ENCODE data around the gene USP5.

- TF ChIP-seq REST (IDR thresholded peaks at IDR 0.05): peak; percentile 40; the same call in 1 of the 2 replicates
- peak; percentile 18; the same call in 1 of the 2 replicates for TF ChIP-seq POLR2A (IDR thresholded peaks at IDR 0.05; ENCODE audit: low read length)
- TF ChIP-seq CTCF (IDR thresholded peaks at IDR 0.05): peak; percentile 91
- TF ChIP-seq HMGXB4 (CRISPR knock-in tag; IDR thresholded peaks at IDR 0.05; ENCODE audit: borderline replicate concordance): no peak
- no peak for TF ChIP-seq BHLHE40 (IDR thresholded peaks at IDR 0.05; ENCODE audit: low read depth, low read length)
- no peak for TF ChIP-seq NFE2L2 (conservative IDR thresholded peaks at IDR 0.05; ENCODE audit: low read length)
- no peak for TF ChIP-seq E2F6 (IDR thresholded peaks at IDR 0.05; ENCODE audit: borderline replicate concordance, low read depth)
- TF ChIP-seq RNF2 (IDR thresholded peaks at IDR 0.05; ENCODE audit: borderline replicate concordance, low read depth): no peak
These were observed 17.4 kb downstream of the USP5 start for GRCh38 chr12:6869049-6870021.

Measured in A549 (cell line).